ENCODE measurements around the gene FNIP1.
"Not testable (repeated sequence)": the region's sequence is repeated elsewhere in the genome, so short reads cannot be mapped to it uniquely, and the experiment has no call there.

The FNIP1 gene

GRCh38 chr5:131796793-131797693 lies at the start of gene FNIP1:
FNIP1 (minus strand) TSS chr5:131797017; CDS start chr5:131796921, 96 bp downstream.
- DNase-seq = peak; percentile 98

- no peak for DNase-seq
These were observed 49.7 kb upstream of the FNIP1 start for GRCh38 chr5:131846536-131846935.

GRCh38 chr5:131845828-131846227 lies 49.0 kb upstream of the FNIP1 start:
- DNase-seq = no peak

GRCh38 chr5:131842971-131843370 lies 46.2 kb upstream of the FNIP1 start:
- DNase-seq = not testable (repeated sequence)

- not testable (repeated sequence) for DNase-seq
These were observed 35.9 kb upstream of the FNIP1 start for GRCh38 chr5:131832702-131833101.

- no peak for DNase-seq
These were observed 28.7 kb upstream of the FNIP1 start for GRCh38 chr5:131825404-131826013.

- no peak for DNase-seq
These were observed 27.8 kb upstream of the FNIP1 start for GRCh38 chr5:131824631-131825030.

GRCh38 chr5:131821221-131821620 lies 24.4 kb upstream of the FNIP1 start:
- DNase-seq = no peak

- no peak for DNase-seq
These were observed 21.3 kb upstream of the FNIP1 start for GRCh38 chr5:131818001-131818724.

- DNase-seq = no peak
These were observed 18.2 kb upstream of the FNIP1 start for GRCh38 chr5:131814990-131815389.

- DNase-seq = no peak
These were observed 15.7 kb upstream of the FNIP1 start for GRCh38 chr5:131812371-131813160.

- peak; percentile 17 for DNase-seq
These were observed 13.9 kb upstream of the FNIP1 start for GRCh38 chr5:131810510-131811249.

- DNase-seq = peak; percentile 60
These were observed 681 bp downstream of the FNIP1 start for GRCh38 chr5:131795879-131796792.

- DNase-seq = no peak
These were observed 1.6 kb downstream of the FNIP1 start for GRCh38 chr5:131795228-131795627.

GRCh38 chr5:131794586-131794985 lies 2.2 kb downstream of the FNIP1 start:
- no peak for DNase-seq

GRCh38 chr5:131792896-131793295 lies 3.9 kb downstream of the FNIP1 start:
- no peak for DNase-seq

- DNase-seq = no peak
These were observed 5.0 kb downstream of the FNIP1 start for GRCh38 chr5:131791866-131792265.

- no peak for DNase-seq
These were observed 6.3 kb downstream of the FNIP1 start for GRCh38 chr5:131790550-131790949.

- DNase-seq = no peak
These were observed 7.1 kb downstream of the FNIP1 start for GRCh38 chr5:131789765-131790164.

- no peak for DNase-seq
These were observed 9.1 kb downstream of the FNIP1 start for GRCh38 chr5:131787736-131788135.

Data from NCI-H82 (cell line).